Right kidney (tissue), 9 donors: ENCODE data around the gene CEP192.
"Not testable (repeated sequence)": the region's sequence is repeated elsewhere in the genome, so short reads cannot be mapped to it uniquely, and the experiment has no call there.

ENCODE experiments used
- DNase-seq: peaks from one replicate; pipeline ENCODE4 v3.0.0-alpha.2; 2016
- long read RNA-seq, 8 donors: transcript quantifications; one replicate each; lab custom pipeline, GENCODE V29; 2026

Gene CEP192, protein sequence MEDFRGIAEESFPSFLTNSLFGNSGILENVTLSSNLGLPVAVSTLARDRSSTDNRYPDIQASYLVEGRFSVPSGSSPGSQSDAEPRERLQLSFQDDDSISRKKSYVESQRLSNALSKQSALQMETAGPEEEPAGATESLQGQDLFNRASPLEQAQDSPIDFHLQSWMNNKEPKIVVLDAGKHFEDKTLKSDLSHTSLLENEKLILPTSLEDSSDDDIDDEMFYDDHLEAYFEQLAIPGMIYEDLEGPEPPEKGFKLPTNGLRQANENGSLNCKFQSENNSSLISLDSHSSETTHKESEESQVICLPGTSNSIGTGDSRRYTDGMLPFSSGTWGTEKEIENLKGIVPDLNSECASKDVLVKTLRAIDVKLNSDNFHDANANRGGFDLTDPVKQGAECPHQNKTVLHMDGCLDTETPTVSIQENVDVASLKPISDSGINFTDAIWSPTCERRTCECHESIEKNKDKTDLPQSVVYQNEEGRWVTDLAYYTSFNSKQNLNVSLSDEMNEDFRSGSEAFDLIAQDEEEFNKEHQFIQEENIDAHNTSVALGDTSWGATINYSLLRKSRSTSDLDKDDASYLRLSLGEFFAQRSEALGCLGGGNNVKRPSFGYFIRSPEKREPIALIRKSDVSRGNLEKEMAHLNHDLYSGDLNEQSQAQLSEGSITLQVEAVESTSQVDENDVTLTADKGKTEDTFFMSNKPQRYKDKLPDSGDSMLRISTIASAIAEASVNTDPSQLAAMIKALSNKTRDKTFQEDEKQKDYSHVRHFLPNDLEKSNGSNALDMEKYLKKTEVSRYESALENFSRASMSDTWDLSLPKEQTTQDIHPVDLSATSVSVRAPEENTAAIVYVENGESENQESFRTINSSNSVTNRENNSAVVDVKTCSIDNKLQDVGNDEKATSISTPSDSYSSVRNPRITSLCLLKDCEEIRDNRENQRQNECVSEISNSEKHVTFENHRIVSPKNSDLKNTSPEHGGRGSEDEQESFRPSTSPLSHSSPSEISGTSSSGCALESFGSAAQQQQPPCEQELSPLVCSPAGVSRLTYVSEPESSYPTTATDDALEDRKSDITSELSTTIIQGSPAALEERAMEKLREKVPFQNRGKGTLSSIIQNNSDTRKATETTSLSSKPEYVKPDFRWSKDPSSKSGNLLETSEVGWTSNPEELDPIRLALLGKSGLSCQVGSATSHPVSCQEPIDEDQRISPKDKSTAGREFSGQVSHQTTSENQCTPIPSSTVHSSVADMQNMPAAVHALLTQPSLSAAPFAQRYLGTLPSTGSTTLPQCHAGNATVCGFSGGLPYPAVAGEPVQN (N-terminal part only)
- long read RNA-seq, donor 1, partial matches to known transcripts, result 7 of 7 reads
- long read RNA-seq, donor 1, other reads (novel, unspliced or antisense), result 0 of 7 reads
- long read RNA-seq, donor 2, result 0 reads
- long read RNA-seq, donor 3, result 0 reads
- long read RNA-seq, donor 4, result 0 reads
- long read RNA-seq, donor 5, result 0 reads
- long read RNA-seq, donor 6, result 0 reads
- long read RNA-seq, donor 7, result 0 reads
- long read RNA-seq, donor 8, partial matches to known transcripts, result 6 of 6 reads
- long read RNA-seq, donor 8, other reads (novel, unspliced or antisense), result 0 of 6 reads

DNA sequence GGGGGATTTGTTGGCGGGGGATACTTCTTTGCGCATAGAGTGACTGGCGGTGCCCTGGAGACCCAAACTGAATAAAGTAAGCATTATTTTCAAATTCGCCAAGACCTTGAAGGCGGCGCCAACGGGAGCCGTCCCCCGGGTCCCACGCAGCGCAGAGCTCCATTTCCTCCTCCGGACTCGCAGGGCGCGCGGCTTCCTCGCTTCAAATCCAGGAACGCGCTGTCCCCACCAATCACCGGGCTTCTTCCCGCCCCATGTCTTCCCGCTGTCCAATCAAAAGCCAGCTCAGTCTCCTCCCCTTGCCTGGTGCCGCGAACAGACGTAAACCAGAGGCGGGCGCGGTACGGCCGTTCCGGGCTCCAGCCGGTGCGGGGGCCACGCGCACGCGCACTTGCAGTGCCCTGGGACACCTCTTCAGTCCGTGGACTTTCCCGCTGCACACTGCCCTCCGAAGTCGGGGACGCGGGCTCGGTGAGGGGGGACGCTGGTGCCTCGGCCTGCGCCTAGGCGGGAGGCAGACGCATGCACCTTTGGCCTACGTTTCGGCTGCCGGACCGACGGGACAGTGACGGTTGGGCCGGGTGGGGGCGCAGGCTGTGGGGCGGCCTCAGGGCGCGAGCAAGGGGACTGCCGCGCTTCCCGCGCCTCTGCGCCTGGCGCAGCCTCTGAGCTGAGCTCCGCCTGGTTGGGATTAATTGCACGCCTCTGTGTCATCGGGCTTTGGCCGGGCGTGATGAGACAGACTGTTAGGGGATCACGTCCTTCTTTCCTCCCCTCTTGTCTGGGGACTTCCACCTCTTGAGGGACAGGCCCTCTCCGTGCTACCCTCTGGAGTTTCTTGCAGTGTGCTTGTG, at the start of gene CEP192:
CEP192 (plus strand) TSS at position 396 of the 854 bp plus-strand sequence. CDS start 8,063 bp downstream, outside the sequence.
- peak; percentile 96 for DNase-seq

DNA sequence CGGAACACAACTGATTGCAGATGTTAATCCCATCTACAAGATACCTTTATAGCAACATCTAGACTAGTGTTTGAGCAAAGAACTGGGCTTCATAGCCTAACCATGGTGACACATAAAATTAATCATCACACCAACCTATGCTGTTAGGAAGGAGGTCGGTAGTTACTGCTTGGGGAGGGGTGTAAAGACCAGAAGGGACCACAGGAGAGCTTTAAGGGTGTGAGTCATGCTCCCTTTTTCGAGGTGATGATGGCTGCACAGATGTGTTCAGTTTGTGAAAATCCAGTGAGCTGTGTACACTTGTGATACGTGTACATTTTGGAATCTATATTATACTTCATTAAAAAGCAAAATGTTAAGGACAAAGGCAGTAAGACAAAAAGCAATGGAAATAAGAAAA, 47.9 kb upstream of the CEP192 start:
- DNase-seq, result no peak

DNA sequence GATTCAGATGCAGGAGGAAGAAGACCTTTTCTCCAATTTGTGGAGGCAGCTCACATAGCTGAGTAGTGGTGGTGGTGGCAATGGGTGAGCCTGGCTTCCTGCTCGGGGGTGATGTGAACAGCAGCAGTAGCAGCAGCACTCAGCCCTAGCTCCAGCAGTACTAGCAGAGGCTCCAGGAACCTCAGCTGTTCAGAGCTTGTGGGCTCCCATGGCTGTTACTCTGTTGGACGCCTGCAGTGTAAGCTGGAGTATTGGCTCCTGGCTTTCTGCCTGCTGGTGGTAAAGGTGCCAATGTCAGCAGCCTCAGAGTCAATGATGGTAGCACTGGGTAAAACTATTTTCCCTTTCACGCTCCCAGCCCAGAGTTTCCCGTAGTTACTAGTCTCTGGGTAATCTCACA, 46.5 kb upstream of the CEP192 start:
- DNase-seq, result no peak

DNA sequence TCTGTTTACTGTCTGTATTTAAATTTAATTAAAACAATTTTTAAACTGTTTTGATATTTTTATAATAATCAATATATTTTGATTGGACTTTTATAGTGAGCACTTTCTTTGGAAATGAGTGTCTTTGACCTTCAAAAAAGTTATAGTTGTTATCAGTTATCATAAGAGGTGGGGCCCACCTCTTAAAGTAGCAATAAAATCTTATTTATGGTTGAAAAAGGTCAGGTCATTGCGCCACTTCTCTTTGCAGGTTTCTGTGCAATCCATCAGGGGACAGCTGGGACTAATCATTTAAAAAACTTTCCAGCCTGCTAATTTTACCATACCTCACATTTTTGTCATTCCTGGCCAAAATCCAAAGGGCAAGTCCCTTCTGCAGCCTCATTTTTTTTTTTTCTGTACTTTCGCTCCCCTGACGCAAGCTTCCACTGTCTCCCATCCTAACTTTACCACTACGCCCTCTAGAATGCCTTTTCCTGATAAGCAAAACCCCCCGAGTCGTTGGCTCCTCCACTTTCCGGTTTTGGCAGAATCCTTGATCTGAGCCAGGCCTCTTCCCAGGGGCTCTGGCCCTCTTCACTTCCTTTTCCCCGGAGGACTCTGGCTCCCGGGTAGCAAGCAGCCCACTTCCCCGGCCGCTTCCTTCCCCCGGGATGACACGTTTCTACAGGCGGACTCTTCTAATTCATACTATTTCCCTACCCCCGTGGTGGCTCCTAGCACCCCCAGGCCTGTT, 44.4 kb upstream of the CEP192 start:
- no peak for DNase-seq

DNA sequence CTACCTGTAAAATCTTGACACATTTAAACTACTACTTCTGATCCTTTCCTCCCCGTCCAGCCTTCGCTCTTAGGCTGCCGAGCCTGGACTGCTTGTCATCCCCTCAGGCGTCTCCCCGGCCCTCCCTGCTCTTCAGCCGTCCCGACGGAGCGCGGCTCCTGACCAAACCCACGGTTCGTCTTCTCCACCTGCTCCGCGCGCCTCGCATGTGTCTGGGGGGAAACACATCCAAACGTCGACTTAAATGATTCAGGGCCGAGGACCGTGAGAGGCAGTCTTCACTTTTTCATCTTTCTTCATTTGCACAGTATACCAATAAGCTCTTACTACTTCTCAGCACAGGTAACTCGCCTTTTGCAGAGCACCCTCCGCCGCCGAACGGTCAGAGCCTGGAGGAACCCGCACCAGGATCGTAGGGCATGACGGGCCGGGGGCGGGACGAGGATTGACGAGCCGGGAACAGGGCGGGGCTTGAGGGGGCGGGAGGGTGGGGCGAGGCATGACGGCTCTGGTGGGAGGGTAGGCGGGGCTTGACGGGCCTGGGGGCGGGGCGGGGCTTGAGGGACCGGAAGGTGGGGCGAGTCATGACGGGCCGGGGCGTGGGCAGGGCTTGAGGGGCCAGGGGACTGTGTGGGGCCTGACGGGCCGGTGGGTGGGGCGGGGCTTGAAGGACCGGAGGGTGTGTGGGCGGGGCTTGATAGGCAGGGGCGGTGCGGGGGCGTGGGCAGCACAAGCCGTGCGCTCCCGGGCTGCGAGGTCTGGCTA, 43.7 kb upstream of the CEP192 start, which contains the start of gene SEH1L:
SEH1L (plus strand) TSS at position 727 of the 765 bp plus-strand sequence. CDS start 111 bp downstream, outside the sequence.
- DNase-seq, result peak; percentile 90

DNA sequence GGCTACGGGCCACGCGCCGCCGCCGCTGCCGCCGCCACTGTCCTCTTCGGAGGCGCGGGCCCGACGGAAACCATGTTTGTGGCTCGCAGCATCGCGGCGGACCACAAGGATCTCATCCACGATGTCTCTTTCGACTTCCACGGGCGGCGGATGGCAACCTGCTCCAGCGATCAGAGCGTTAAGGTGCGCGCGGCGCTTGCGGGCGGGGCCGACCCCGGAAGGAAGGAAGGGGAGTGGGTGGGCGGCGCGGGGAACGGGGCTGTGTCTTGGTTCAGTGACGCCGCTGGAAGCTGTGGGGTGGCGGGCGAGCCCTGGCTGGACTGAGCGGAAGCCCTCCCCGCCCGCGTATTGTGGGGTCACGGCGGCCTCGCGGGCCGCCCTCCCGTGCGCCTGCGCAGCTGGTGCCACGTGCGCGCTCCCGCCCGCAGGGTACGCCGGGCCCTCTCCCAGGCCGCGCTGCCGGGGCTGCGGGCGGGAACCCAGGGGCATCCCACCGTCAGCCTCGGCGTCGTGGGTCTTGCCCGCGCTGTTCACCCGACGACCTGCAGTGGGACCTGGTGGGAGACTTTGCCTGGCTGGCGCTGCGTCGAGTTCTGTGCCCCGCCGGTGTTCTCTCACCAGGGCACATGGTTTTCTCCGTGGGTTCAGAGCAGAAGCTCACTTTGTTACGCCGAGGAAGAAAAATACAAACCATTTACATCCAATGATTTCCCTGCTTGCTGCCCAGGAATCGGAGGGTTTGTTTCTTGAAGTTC, 42.9 kb upstream of the CEP192 start:
- DNase-seq, result peak; percentile 99

DNA sequence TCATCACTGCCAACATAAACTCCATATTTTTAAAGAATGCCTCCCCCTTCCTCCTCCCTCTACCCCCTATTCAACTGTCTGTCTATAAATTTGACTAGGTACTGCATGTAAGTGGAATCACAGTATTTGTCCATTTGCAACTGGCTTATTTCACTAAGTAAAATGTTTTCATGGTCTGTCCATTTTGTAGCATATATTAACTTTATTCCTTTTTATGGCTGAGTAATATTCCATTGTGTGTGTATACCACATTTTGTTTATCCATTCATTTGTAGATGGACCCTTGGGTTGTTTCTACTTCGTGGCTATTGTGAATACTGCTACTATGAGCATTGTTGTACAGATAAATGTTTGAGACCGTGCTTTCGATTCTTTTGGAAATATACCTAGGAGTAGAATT, 32.7 kb upstream of the CEP192 start:
- no peak for DNase-seq

DNA sequence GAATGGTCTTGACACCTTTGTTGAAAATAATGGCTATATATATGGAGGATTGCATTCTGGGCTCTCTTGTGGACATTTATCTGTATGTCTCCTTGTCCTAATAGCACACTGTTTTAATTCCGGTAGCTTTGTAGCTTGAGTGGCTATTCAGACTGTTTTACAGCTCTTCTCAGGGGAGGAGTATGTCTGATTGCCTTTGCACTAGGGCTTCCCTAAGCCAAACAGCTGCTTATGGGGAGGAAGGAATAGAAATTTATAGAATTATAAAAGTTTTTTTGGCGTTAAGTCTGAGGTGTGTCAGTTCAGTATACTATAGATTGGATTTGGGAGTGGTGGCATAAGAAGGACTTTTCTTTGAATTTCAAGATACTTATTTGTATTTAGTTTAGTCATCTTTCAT, 30.8 kb upstream of the CEP192 start:
- DNase-seq, result no peak

DNA sequence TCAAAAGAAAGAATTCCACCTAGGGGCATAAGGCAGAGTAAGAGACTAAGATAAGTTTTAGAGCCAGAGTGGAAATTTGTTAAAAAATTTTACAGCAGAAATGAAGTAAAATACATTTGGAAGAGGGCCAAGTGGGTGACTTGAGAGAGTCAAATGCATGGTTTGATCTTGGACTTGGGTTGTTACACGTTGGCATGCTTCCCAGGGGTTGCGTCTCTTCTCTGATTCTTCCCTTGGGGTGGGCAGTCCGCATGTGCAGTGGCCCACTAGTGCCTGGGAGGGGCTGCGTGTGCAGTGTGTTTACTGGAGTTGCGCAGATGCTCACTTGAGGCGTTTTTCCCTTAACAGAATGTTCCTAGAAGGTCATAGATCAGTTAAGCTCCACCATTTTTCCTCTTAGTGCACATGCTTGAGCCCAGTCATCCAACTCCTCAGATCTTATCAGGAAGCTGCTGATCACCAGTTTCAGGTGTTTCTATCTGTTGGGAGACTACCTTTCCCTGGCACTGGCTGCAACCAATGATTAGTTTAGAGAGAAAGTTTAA, 30.2 kb upstream of the CEP192 start:
- no peak for DNase-seq

DNA sequence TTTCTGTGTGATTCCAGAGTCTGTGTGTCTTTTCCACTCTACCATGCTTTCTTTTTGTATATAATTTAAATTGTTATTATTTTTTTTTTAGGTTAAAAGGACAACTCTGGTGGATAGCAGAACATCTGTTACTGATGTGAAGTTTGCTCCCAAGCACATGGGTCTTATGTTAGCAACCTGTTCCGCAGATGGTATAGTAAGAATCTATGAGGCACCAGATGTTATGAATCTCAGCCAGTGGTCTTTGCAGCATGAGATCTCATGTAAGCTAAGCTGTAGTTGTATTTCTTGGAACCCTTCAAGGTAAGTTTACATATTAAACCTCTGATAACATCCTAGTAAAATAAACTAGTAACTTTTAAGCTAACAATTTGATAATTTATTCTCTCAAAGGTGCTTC, 28.1 kb upstream of the CEP192 start:
- no peak for DNase-seq

DNA sequence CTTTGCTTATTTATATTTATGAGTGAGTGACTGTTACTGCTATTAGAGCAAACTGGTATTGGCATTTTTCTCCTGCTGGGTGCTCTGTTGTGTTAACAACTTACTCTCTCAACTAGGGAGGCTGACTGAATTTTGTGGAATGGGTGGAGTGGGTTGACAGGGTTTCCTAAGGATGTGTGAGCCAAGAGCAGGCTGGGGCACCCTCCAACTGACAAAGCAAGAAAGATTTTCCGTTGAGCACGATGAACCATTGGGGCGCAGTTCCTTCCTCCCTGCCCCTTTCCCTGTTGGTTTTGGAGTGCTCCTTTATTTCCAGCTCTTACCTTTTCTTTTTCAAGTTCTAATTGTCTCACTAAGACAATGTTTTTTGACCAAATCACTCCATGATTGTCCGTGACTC, 23.0 kb upstream of the CEP192 start:
- no peak for DNase-seq

DNA sequence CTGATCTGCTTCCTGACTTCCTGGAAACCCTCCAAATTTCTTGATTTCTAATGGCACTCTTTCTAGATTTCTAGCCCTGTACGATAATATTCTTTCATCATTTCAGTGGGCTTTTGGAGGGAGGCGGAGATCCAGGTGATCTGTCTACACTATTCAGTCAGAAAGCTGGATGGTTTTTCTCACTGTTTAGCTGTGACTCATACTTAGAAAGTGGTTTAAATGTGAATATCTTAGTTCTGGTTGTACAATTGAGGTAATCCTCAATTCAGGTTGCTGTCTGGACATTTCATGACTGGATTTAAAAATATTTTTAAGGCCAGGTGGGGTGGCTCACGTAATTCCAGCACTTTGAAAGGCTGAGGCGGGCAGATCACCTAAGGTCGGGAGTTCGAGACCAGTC, 22.5 kb upstream of the CEP192 start:
- no peak for DNase-seq

DNA sequence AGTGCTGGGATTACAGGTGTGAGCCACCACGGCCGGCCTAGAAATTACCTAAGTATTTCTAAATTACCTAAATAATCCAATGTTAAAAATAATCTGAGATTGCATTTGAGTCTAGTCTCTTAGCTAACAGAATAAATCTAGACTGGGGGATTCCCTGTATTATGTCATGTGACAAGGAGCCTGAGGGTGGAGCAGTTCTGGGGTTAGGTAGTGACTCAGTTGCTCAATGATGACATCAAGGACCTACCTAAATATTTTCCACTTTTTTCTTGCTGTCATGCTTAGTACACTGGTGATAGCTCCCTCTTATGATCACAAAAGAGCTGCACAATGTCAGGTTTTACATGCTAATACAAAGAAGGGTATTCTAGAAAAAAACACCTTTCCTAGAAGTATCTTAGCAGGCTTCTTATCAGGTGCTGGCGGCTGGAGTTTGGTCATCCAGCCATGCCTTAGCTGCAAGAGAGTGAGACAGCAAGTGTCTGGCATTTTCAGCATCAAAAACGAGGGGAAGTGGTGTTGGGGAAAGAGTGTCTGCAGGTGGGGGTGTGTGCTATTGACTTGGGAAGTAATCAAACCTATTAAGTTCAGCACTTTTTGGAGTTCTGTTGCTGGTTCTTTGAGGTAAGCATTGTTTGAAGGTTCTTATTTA, 17.5 kb upstream of the CEP192 start:
- no peak for DNase-seq

DNA sequence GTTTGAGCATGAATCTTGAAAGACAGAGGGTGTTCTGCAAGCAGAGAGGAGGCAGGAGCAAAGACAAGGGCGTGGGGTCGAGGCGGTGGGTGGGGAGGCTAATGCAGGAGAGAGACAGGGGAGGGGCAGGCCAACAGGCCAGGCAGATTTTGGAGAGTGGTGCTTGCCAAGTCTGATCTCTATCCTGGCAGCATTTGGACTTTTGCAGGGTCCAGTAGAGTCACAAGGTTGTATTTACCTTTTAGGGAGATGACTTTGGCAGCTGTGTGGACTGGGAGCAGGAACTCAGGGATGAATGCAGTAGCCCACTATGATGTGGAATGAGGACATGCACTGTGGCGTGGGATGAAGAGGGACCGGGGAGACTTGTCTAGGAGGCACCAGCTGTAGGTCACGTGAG, 15.7 kb upstream of the CEP192 start:
- no peak for DNase-seq

DNA sequence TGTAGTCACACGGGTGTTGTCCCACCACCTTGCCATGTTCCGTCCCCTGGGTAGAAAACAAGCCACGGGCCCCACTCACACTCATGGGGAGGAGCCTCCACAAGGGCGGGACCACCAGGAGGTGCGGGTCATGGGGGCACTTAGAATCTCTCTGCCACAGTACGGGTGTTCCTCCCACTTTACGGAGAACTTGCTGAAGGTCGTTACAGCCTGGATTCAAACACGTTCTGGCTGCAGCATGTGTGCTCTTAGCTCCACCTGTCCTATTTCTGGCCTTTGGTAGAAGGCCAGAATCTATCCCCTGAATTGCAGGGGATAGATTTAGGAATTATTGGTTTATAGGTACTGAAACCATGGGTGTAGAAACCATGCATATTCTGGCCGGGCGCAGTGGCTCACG, 14.9 kb upstream of the CEP192 start:
- DNase-seq, result no peak

DNA sequence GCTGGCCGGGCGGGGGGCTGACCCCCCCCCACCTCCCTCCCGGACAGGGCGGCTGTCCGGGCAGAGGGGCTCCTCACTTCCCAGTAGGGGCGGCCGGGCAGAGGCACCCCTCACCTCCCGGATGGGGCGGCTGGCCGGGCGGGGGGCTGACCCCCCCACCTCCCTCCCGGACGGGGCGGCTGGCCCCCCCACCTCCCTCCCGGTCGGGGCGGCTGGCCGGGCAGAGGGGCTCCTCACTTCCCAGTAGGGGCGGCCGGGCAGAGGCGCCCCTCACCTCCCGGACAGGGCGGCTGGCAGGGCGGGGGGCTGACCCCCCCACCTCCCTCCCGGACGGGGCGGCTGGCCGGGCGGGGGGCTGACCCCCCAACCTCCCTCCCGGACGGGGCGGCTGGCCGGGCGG, 11.1 kb upstream of the CEP192 start:
- DNase-seq, result not testable (repeated sequence)

DNA sequence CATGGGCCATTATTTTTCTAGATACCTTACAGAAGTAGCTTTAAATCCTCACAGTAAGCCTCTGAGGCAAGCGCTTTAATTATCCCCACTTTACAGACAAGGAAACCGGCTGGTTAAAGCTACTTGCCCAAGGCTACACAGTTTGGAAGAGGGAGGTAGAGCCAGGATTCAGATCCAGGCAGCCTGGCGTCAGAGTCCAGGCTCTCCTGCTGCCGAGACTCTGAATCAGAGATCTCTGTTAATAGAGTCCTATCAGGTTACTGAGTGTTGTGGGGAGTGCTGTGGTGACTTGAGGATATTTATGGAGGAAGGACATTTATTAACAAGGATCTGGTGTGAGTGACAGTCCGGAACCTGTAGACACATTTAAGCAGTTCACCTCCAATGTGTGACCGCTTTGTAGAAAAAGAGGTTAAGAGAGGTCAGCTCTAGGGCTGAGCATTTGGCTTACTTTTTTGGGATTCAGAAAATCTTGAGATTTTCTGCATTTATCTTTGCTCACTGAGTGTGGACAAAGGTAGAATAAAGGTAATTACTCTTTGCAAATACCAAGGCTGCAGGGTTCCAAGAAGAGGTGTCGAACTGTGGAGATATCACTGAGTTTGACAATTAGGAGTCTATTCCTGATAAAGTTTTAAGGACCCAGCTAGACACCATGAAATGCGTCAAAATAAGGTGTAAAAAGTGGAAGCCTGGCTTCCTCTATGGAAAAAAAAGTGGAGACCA, 1.6 kb upstream of the CEP192 start:
- no peak for DNase-seq
